Measurements from ENCODE around the gene CRADD. TPM values are rescaled to one million over a fixed set of nuclear protein-coding genes. Genes with fewer than 3 reads are reported as not detected.

The CRADD gene
- total RNA-seq, 1 experiment from 2014 or later, result 10.1 TPM

DNA sequence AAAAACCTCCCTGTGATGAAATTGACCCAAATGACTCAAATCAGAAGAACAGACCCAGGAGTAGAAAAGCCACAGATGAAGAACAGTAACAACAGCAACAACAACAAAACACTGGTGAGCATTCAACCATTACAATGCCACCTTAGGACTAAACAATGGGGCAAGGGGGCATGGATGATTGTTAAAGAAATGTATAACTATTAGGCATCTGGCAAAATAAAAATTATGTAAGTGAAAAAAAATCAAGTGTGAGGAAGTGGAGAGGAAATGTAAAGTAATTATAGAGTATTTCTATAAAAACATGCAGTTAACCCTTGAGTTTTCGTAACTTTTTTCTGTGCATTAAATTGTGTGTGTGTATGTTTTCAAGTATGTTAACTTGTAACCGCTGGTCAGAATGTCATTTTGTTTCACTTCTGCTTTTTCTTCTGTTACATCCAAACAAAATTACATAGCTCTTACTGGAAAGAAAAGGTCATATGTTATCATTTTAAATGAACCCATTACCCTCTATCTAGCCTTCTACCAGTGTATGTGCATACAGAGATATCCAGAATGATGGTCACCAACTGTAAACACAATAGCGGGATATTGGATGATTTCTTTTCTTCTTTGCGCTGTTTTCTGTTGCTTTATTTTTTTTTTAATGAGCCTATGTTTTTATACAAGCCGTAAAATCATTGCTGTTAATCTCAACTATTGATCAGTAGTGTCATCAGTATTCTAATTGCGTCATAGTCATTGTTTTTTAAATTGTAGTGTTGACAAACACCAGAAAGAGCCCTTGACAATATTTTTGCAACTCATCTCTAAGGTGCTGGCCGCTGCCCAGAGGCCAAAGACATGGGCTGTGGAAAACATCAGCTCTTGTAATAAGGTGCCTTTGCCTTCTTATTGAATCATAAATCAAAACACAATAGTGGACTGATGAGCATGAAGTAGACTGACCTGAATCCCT is 170.6 kb downstream of the CRADD start:
- no peaks in the 10 kb centered on the region for H3K36me3 Mint-ChIP-seq (ENCODE audit: insufficient read depth, unreplicated experiment)
- H3K27ac Mint-ChIP-seq (ENCODE audit: unreplicated experiment), result no peak overlapping the region
- TF ChIP-seq, protein P1, sequence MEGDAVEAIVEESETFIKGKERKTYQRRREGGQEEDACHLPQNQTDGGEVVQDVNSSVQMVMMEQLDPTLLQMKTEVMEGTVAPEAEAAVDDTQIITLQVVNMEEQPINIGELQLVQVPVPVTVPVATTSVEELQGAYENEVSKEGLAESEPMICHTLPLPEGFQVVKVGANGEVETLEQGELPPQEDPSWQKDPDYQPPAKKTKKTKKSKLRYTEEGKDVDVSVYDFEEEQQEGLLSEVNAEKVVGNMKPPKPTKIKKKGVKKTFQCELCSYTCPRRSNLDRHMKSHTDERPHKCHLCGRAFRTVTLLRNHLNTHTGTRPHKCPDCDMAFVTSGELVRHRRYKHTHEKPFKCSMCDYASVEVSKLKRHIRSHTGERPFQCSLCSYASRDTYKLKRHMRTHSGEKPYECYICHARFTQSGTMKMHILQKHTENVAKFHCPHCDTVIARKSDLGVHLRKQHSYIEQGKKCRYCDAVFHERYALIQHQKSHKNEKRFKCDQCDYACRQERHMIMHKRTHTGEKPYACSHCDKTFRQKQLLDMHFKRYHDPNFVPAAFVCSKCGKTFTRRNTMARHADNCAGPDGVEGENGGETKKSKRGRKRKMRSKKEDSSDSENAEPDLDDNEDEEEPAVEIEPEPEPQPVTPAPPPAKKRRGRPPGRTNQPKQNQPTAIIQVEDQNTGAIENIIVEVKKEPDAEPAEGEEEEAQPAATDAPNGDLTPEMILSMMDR (IDR thresholded peaks at IDR 0.05; ENCODE audit: unreplicated experiment), result no peak
- H3K4me3 Mint-ChIP-seq (ENCODE audit: low read depth, unreplicated experiment), result no peak overlapping the region
- intact Hi-C loops (cut with micrococcal nuclease; ENCODE audit: unreplicated experiment), result no loop called here
- H3K9me3 Mint-ChIP-seq (ENCODE audit: low read depth, unreplicated experiment), result peaks cover 3% of the 10 kb centered on the region
- no peaks in the 10 kb centered on the region for H3K4me1 Mint-ChIP-seq (ENCODE audit: low read depth, unreplicated experiment)
- no TSS peak for BruUV-seq (replicated peaks)
- DNase-seq, result no peak
- CTCF ChIA-PET, result no interaction called here
- H3K27me3 Mint-ChIP-seq (ENCODE audit: unreplicated experiment), result no peaks in the 10 kb centered on the region

- no TSS peak for BruUV-seq (replicated peaks)
- Mint-ChIP-seq H3K4me3 (ENCODE audit: low read depth, unreplicated experiment) (no peak overlapping the region), H3K27ac (ENCODE audit: unreplicated experiment) (no peak overlapping the region), H3K27me3 (ENCODE audit: unreplicated experiment) (no peaks in the 10 kb centered on the region), H3K4me1 (ENCODE audit: low read depth, unreplicated experiment) (no peaks in the 10 kb centered on the region), H3K36me3 (ENCODE audit: insufficient read depth, unreplicated experiment) (no peaks in the 10 kb centered on the region), H3K9me3 (ENCODE audit: low read depth, unreplicated experiment) (peaks cover 3% of the 10 kb centered on the region)
- CTCF ChIA-PET, result no interaction called here
- TF ChIP-seq, protein P1 (IDR thresholded peaks at IDR 0.05; ENCODE audit: unreplicated experiment), result no peak
- DNase-seq, result no peak
- intact Hi-C loops (cut with micrococcal nuclease; ENCODE audit: unreplicated experiment), result no loop called here
These were observed 171.4 kb downstream of the CRADD start for GRCh38 chr12:93848523-93849101.

DNA sequence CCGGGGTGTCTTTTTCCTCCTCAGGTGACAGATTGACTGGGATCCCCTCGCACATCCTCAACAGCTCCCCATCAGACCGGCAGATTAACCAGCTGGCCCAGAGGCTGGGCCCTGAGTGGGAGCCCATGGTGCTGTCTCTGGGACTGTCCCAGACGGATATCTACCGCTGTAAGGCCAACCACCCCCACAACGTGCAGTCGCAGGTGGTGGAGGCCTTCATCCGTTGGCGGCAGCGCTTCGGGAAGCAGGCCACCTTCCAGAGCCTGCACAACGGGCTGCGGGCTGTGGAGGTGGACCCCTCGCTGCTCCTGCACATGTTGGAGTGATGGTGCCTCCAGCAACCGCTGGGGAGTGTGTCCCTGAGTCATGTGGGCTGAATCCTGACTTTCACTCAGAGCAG is 172.8 kb downstream of the CRADD start:
- DNase-seq, result no peak
- no peak overlapping the region for H3K27ac Mint-ChIP-seq (ENCODE audit: unreplicated experiment)
- no peak overlapping the region for H3K4me3 Mint-ChIP-seq (ENCODE audit: low read depth, unreplicated experiment)
- TF ChIP-seq, protein P1 (IDR thresholded peaks at IDR 0.05; ENCODE audit: unreplicated experiment), result no peak
- intact Hi-C loops (cut with micrococcal nuclease; ENCODE audit: unreplicated experiment), result no loop called here
- no peaks in the 10 kb centered on the region for H3K27me3 Mint-ChIP-seq (ENCODE audit: unreplicated experiment)
- peaks cover 3% of the 10 kb centered on the region for H3K9me3 Mint-ChIP-seq (ENCODE audit: low read depth, unreplicated experiment)
- BruUV-seq (replicated peaks), result no TSS peak
- CTCF ChIA-PET, result no interaction called here
- no peaks in the 10 kb centered on the region for H3K36me3 Mint-ChIP-seq (ENCODE audit: insufficient read depth, unreplicated experiment)
- H3K4me1 Mint-ChIP-seq (ENCODE audit: low read depth, unreplicated experiment), result no peaks in the 10 kb centered on the region

GRCh38 chr12:93850481-93851256 is 173.5 kb downstream of the CRADD start:
- H3K4me1 Mint-ChIP-seq (ENCODE audit: low read depth, unreplicated experiment), result no peaks in the 10 kb centered on the region
- no peak overlapping the region for H3K27ac Mint-ChIP-seq (ENCODE audit: unreplicated experiment)
- DNase-seq, result no peak
- CTCF ChIA-PET, result no interaction called here
- H3K27me3 Mint-ChIP-seq (ENCODE audit: unreplicated experiment), result no peaks in the 10 kb centered on the region
- intact Hi-C loops (cut with micrococcal nuclease; ENCODE audit: unreplicated experiment), result no loop called here
- TF ChIP-seq, protein P1 (IDR thresholded peaks at IDR 0.05; ENCODE audit: unreplicated experiment), result no peak
- peaks cover 3% of the 10 kb centered on the region for H3K9me3 Mint-ChIP-seq (ENCODE audit: low read depth, unreplicated experiment)
- no peak overlapping the region for H3K4me3 Mint-ChIP-seq (ENCODE audit: low read depth, unreplicated experiment)
- no TSS peak for BruUV-seq (replicated peaks)
- H3K36me3 Mint-ChIP-seq (ENCODE audit: insufficient read depth, unreplicated experiment), result no peaks in the 10 kb centered on the region
